Heart right ventricle (tissue), 16 donors: ENCODE results near the gene EMP3. TPM values are rescaled to one million over a fixed set of nuclear protein-coding genes. Genes with fewer than 3 reads are reported as not detected.
"Not testable (repeated sequence)": the region's sequence is repeated elsewhere in the genome, so short reads cannot be mapped to it uniquely, and the experiment has no call there.

Experiments used
- ATAC-seq, 8 donors: fragments of 200-7000 bp; cut with Tn5 transposase; one replicate each; pipeline ENCODE4 v1.9.1; 2020; ENCODE audit warnings: mild to moderate bottlenecking in 8 of 8, moderate library complexity in 8 of 8, moderate number of reproducible peaks in 1 of 8
- DNase-seq, 2 donors: peaks; one replicate each; pipeline ENCODE4 v3.0.0-alpha.2; 2020
- H3K27ac ChIP-seq, 10 donors: fragments of 200-600 bp; sonication (generic) in 2 of 10; one replicate each; pipeline versions ENCODE4 v1.5.0 to v1.8.0; 2020 to 2022; ENCODE audit warnings: mild to moderate bottlenecking in 3 of 10
- H3K27me3 ChIP-seq, 7 donors: fragments of 200-600 bp; one replicate each; pipeline ENCODE4 v1.8.0; 2021 to 2022; ENCODE audit warnings: mild to moderate bottlenecking in 2 of 7
- H3K36me3 ChIP-seq, 9 donors: fragments of 200-600 bp; sonication (generic) in 1 of 9; one replicate each; pipeline versions ENCODE4 v1.5.0 to v1.8.0; 2020 to 2022; ENCODE audit warnings: mild to moderate bottlenecking in 2 of 9
- H3K4me1 ChIP-seq, 9 donors: fragments of 200-600 bp; sonication (generic) in 1 of 9; one replicate each; pipeline versions ENCODE4 v1.5.0 to v1.8.0; 2020 to 2022; ENCODE audit warnings: mild to moderate bottlenecking in 4 of 9
- H3K4me3 ChIP-seq, 10 donors: fragments of 200-600 bp; sonication (generic) in 2 of 10; one replicate each; pipeline versions ENCODE4 v1.5.0 to v1.8.0; 2020 to 2022; ENCODE audit warnings: mild to moderate bottlenecking in 7 of 10, moderate library complexity in 2 of 10
- H3K9me3 ChIP-seq, 11 donors: fragments of 200-600 bp in 10 of 11; sonication (generic) in 2 of 11; one replicate each; pipeline versions ENCODE4 v1.5.0 to v1.8.0; 2013 to 2022; ENCODE audit warnings: mild to moderate bottlenecking in 2 of 11, control low read depth in 1 of 11, moderate library complexity in 1 of 11
- WGBS, 2 donors: extraction: QIAGEN DNeasy Blood & Tissue Kit; methylation state at CpG; one replicate each; pipeline ENCODE4 v1.1.7; 2013; ENCODE audit warnings: inconsistent platforms in 1 of 2; 5-methylcytosine and 5-hydroxymethylcytosine counted together
- intact Hi-C, 10 donors: fragments of 100-400 bp; cut with DNase I; formaldehyde crosslinking; loops; one replicate each; pipeline versions ENCODE4 v1.11.1 to v1.14.2; 2022
- polyA plus RNA-seq, 2 donors: library from polyadenylated mRNA; stranded (reverse); fragments of 200-250 nt; gene quantifications; one replicate each; pipeline ENCODE4 v1.2.3, GENCODE V29; 2013
- total RNA-seq, 10 donors: library from RNA; stranded (reverse); fragmentation: NEBNext Ultra II Directional in 3 of 10; extraction: Animal tissue kit (Norgen Biotek cat#: 25700) in 3 of 10; gene quantifications; one replicate each; pipeline versions ENCODE4 v1.2.1 to v1.2.4, GENCODE V29; 2021 to 2023
- TF ChIP-seq, protein P1 (sequence below), 9 donors: fragments of 200-600 bp; sonication (generic) in 2 of 9; IDR thresholded peaks; one replicate each; pipeline versions ENCODE4 v1.5.0 to v1.8.0; 2021 to 2022; ENCODE audit warnings: antibody characterized with exemption in 9 of 9, mild to moderate bottlenecking in 5 of 9, moderate library complexity in 1 of 9
- donor health status: Arrhythmogenic right ventricular cardiomyopathy.
- donor health status: ischemic (EF 13 %, LVEDD 7.1; RV severe dilation, severe dysfunction).
- donor health status: healthy with polysubstance abuse.
- donor health status: DM: no; HTN: yes; CAD: no.
- donor health status: DM: no; HTN: no; CAD: no.
- donor health status: ischemic (EF 25% LVEDD 6.9; RV normal size, moderate dysfunction).
- donor health status: ischemic (EF 25% LVEDD 5.7; RV mildly dilated, moderate dysfunction).
- donor health status: healthy.
- donor health status: DM: yes; HTN: yes; CAD: no.
- donor health status: Ischemic cardiomyopathy.
- donor health status: ischemic (EF 35%, LVEDD 5.7; RV mildly dilated, moderate dysfunction).
- donor health status: nonischemic (EF 11% LVEDD 7.7; RV severe dilation, severe dysfunction).
- donor health status: DM: yes; HTN: yes; CAD: no.
- donor health status: PGD.
- donor health status: ischemic (EF 29% LVEDD 5.4; RV normal size, mild dysfunction).
- donor health status: nonischemic (EF 23%, LVEDD 6.1; RV moderate dilation, normal function).

Gene EMP3
- total and polyA plus RNA-seq, 12 donors: 18.8 to 124 (median 38.5) TPM

DNA sequence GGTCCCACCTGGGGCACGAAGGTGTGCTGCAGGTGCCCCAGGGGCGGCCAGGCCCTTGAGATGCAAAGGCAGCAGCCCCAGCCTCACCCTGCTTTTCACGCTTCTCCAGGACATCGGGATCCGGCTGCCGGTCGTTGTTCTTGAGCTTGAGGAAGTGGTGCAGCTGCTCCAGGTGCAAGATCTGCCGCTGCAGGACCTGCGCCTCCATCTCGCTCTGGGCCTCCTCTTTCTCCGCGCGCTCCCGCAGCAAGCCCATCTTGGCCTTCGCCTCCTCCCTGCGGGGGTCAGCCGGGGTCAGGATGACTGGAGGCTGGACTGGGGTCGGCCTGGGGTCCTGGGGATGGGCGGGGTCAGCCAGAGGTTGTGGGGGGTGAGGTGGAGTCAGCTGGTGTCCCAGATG, 21.5 kb upstream of the EMP3 start:
- Histone ChIP-seq H3K9me3 (no peaks in the 10 kb centered on the region), H3K4me1 (peaks cover 0 to 7% (median 5%) of the 10 kb centered on the region in 9 donors), H3K4me3 (no peak overlapping the region), H3K27me3 (peaks cover 0 to 3% (median 0%) of the 10 kb centered on the region in 7 donors), H3K27ac (no peak overlapping the region), H3K36me3 (no peaks in the 10 kb centered on the region)
- WGBS, 2 donors: 78 to 89% methylated on average over 18 to 19 of the region's 19 CpGs
- ATAC-seq: no peak
- DNase-seq: no peak
- TF ChIP-seq, protein P1, sequence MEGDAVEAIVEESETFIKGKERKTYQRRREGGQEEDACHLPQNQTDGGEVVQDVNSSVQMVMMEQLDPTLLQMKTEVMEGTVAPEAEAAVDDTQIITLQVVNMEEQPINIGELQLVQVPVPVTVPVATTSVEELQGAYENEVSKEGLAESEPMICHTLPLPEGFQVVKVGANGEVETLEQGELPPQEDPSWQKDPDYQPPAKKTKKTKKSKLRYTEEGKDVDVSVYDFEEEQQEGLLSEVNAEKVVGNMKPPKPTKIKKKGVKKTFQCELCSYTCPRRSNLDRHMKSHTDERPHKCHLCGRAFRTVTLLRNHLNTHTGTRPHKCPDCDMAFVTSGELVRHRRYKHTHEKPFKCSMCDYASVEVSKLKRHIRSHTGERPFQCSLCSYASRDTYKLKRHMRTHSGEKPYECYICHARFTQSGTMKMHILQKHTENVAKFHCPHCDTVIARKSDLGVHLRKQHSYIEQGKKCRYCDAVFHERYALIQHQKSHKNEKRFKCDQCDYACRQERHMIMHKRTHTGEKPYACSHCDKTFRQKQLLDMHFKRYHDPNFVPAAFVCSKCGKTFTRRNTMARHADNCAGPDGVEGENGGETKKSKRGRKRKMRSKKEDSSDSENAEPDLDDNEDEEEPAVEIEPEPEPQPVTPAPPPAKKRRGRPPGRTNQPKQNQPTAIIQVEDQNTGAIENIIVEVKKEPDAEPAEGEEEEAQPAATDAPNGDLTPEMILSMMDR (IDR thresholded peaks at IDR 0.05): no peak
- intact Hi-C loops: no loop called here

DNA sequence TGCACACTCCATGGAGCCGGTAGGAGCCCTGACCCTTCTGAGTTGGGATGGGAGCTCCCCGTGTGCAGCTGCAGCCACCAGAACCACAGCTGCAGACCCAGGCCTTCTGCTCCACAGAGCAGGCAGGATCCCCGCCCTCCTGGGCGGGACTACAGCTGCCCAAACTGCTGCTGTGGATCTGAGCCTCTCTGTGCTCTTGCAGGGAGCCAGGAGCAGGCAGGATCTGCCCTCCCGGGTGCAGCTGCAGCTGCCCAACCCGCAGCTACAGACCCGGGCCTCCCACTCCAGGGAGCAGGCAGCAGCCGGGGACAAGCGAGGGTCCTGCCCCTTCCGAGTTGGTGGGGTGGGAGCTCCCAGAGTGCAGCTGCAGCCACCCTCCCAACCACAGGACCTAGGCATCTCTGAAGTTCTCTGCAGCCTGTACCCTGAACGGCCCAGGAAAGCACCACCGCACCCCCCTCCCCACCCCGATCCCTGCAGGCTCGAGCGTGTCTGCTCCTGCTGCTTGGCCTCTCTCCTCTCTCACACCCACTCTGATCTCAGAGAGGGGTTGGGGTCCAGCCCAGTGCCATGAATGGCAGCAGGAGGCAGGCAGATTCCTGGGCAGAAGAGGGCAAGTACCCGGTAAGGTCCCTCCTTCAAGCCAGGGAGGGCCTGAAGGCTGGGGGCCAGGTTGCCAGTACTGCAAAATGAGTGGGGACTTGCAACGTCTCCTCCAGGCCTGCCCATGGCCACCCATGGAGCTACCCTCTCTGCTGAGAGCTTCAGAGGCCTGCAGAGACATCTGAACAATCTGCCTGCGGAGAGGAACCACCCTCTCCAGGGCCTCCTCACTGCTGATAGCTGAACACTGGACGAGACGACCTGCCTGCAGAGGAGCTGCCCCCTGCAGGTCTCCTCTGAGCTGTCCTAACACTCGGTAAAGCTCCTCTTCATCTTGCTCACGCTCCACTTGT, 16.4 kb upstream of the EMP3 start:
- Histone ChIP-seq H3K4me3 (no peak overlapping the region), H3K9me3 (no peaks in the 10 kb centered on the region), H3K4me1 (peaks cover 7 to 31% (median 18%) of the 10 kb centered on the region in 9 donors), H3K36me3 (no peaks in the 10 kb centered on the region), H3K27ac (peak overlapping the region in 6 of 10 donors; percentile 45 to 81 (median 64)), H3K27me3 (no peaks in the 10 kb centered on the region)
- intact Hi-C loops: loop anchor here in 1 of 10 donors (5.0 kb wide), 1 partner anchor 42 kb away; no protein-coding TSS in a partner anchor
- 58 to 64% methylated on average over 22 of the region's 22 CpGs for WGBS, 2 donors
- TF ChIP-seq, protein P1 (IDR thresholded peaks at IDR 0.05): peak in 5 of 9 donors; percentile 12 to 34 (median 28)
- ATAC-seq (peak; percentile 16 to 55 (median 42)), DNase-seq (no peak)

DNA sequence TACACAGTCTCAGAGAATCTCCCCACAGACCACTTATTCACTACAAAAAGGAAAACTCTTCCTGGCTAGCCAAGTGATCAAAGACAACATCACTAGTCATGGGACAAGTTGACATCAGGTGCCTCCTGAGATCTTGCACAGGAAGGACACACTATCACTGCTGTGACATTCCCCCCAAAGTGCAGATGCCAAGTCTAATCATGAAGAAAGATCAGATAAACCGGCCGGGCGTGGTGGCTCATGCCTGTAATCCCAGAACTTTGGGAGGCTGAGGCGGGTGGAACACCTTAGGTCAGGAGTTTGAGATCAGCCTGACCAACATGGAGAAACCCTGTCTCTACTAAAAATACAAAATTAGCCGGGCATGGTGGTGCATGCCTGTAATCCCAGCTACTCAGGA, 15.6 kb upstream of the EMP3 start:
- peak in 2 of 8 donors; percentile 13 to 28 for ATAC-seq
- H3K27ac ChIP-seq: peak overlapping the region in 8 of 10 donors; percentile 30 to 81 (median 60)
- not testable (repeated sequence) for H3K4me3 ChIP-seq, H3K27me3 ChIP-seq, H3K9me3 ChIP-seq, DNase-seq, H3K36me3 ChIP-seq
- WGBS, 2 donors: 51 to 54% methylated on average over 5 of the region's 5 CpGs
- H3K4me1 ChIP-seq: peaks cover 7 to 31% (median 18%) of the 10 kb centered on the region in 9 donors
- intact Hi-C loops: loop anchor here in 5 of 10 donors (5.0 to 10.0 kb wide), 4 partner anchors 42 to 278 kb away; no protein-coding TSS in a partner anchor

DNA sequence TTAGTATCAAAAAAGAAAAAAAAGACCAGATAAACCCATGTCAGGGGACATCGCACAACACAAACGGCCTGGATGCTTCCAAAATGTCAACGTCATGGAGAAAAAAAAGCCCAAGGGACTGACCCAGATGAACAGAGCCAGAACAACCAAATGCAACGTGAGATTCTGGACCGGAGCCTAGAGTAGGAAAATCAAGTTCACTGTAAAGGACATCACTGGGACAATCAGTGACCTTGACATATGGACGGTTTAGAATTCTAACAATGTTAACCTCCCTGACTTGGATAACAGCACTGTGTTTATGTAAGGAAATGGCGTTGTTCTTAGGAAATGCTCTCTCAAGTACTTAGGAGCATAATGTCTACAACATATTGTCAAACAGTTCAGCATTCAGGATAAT, 15.1 kb upstream of the EMP3 start:
- 21 to 27% methylated on average over 7 of the region's 7 CpGs for WGBS, 2 donors
- intact Hi-C loops: loop anchor here in 4 of 10 donors (5.0 to 10.0 kb wide), 3 partner anchors 185 to 277 kb away; no protein-coding TSS in a partner anchor
- ATAC-seq: peak; percentile 33 to 86 (median 78)
- Histone ChIP-seq H3K4me3 (no peak overlapping the region), H3K4me1 (peaks cover 7 to 31% (median 18%) of the 10 kb centered on the region in 9 donors), H3K27me3 (no peaks in the 10 kb centered on the region), H3K9me3 (no peaks in the 10 kb centered on the region), H3K27ac (peak overlapping the region in 9 of 10 donors; percentile 18 to 81 (median 60)), H3K36me3 (no peaks in the 10 kb centered on the region)
- DNase-seq: peak in 1 of 2 donors; percentile 79
- TF ChIP-seq, protein P1 (IDR thresholded peaks at IDR 0.05): no peak
